GM10266 (cell line): ENCODE measurements around the gene DPM1.
"Not testable (repeated sequence)": the region's sequence is repeated elsewhere in the genome, so short reads cannot be mapped to it uniquely, and the experiment has no call there.

Experiments
- DNase-seq: peaks from one replicate; pipeline ENCODE4 v3.0.0; 2012; ENCODE audit errors: extremely low spot score
- TF ChIP-seq, protein P1 (sequence below): IDR thresholded peaks from 2 replicates; pipeline ENCODE4 v1.5.1; 2012; ENCODE audit warnings: mild to moderate bottlenecking, low read depth; ENCODE audit not compliant: control insufficient read depth, insufficient read depth; ENCODE audit errors: missing control alignments

The DPM1 gene

DNA sequence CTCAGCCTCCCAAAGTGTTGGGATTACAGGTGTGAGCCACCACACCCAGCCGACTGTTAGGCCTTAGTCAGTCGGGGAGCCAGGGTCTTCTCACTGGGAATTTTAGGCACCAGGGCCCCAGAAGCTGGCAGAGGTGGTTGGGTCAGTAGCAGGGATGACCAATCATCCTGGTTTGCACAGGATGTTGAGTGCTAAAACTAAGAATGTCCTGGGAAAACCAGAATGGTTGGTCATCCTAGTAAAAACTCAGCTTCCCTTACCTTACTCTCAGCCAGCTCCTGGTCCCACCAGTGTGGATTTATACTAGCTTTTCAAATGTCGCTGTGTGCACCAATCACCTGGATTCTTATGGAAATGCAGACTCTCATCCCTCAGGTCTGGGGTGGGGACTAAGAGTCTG lies 32.7 kb upstream of the DPM1 start:
- no peak for DNase-seq
- TF ChIP-seq, protein P1, sequence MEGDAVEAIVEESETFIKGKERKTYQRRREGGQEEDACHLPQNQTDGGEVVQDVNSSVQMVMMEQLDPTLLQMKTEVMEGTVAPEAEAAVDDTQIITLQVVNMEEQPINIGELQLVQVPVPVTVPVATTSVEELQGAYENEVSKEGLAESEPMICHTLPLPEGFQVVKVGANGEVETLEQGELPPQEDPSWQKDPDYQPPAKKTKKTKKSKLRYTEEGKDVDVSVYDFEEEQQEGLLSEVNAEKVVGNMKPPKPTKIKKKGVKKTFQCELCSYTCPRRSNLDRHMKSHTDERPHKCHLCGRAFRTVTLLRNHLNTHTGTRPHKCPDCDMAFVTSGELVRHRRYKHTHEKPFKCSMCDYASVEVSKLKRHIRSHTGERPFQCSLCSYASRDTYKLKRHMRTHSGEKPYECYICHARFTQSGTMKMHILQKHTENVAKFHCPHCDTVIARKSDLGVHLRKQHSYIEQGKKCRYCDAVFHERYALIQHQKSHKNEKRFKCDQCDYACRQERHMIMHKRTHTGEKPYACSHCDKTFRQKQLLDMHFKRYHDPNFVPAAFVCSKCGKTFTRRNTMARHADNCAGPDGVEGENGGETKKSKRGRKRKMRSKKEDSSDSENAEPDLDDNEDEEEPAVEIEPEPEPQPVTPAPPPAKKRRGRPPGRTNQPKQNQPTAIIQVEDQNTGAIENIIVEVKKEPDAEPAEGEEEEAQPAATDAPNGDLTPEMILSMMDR, result no peak

DNA sequence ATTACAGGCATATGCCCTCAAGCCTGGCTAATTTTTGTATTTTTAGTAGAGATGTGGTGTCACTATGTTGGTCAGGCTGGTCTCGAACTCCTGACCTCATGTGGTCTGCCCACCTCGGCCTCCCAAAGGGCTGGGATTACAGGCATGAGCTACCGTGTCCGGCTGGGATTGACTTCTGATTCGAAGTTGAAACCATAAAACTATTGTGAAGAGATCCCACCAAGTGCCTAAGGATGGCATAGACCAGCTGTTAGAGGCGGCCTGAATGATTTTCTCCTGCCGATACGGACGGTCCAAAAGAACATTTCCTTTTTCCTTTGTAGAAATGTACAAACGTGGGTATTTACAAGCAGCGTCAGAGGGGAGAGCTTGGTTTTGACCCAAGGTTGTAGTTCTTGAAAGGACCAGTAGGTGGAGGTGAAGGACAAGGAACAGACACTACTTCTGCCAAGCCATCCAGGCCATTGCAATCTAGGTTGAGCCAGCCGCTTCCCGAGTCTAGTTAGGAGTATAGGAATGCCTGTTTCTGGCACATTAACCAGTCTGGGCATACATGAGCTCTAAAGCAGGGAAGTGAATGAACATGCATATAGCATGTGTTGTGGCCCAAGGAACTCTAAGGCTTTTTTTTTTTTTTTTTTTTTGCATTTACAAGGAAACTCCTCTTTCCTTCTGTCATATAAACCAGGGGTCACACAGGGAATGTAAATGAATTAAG lies 29.3 kb upstream of the DPM1 start:
- TF ChIP-seq, protein P1, result peak; percentile 91
- DNase-seq, result peak; percentile 73

DNA sequence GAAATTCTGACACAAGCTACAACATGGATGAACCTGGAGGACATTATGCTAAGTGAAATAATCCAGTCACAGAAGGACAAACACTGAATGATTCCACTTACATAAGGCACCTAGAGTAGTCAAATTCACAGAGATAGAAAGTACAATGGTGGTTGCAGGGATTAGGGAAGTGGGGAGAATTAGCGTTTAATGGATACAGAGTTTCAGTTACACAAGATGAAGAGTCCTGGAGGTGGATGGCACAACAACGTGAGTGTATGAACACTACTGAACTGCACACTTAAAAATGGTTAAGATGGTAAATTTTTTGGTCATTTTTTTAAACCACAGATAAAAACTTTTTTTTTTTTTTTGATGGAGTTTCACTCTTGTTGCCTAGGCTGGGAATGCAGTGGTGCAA lies 25.0 kb upstream of the DPM1 start:
- TF ChIP-seq, protein P1, result no peak
- DNase-seq, result no peak

DNA sequence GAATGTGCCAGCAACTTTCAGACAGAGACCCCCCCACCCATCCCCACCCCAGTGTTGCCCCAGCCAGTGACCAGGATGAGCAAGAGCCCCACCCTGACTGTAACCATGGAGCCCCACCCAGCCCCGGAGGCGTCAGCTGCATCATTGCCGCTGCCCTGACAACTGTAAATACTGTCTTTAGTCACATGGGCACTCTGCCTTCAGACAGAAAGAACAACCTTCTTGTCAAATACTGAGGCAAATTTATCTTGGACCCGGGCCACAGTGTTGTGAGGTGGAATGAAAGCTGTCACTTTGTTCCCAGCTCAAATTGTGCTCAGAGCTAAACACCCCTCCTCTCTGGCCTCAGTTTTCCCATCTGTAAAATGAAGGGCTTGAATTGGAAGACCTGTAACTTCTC lies 24.0 kb upstream of the DPM1 start:
- DNase-seq, result peak; percentile 5
- TF ChIP-seq, protein P1, result no peak

DNA sequence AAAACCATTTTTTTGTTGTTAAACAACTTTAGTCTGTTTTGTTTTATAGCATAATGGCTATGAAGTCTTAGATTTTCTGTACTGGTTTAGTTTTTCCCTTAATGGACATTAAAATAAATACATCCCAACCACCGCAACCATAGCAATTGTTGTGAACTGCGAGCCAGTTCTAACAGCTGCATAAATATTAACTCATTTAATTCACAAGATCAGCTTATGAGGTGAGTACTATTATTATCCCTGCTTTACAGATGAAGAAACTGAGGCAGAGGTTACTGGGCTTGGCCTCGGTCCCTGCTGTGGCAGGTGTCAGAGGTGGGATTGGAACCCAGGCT lies 23.3 kb upstream of the DPM1 start:
- DNase-seq, result no peak
- TF ChIP-seq, protein P1, result no peak

DNA sequence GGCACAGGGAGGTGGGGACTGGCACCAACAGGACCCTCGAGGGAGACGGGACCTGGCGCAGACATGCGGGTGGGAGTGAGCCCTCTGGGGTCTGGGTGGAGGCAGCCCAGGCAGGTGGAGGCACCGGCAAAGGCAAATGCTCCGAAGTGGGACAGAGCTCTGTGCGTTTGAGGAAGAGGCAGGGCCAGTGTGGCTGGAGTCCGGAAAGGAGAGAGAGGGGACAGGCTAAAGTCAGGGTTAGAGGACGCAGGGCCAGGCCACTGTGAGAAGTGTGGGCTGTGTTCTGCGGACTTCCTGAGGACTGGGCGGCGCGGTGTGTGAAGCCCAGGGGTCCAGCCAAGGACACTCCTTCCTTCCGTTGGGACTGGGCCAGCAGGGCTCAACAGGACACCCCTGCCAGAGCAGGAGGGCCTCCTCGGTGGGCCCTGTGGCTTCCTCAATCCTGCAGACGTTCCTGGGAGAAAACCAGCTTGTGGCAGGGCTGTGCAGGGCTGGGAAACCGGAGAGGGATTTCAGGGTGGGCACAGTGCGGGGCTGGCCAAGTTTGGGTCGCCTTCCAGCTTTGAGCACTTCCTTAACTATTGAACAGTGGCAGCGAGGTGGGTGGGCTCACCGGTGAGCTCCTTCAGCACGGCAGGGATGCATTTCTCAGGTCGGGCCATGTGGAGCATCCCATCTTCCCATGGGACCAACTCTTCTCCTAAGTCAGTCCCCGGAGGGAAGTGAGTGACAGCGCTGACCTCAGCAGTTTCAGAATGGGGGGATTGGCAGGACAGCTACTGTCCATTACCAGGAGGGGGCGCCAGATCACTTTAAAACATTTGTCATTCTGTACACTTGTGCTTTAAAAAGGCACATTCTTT lies 22.8 kb upstream of the DPM1 start:
- peak; percentile 54 for DNase-seq
- TF ChIP-seq, protein P1, result peak; percentile 86

DNA sequence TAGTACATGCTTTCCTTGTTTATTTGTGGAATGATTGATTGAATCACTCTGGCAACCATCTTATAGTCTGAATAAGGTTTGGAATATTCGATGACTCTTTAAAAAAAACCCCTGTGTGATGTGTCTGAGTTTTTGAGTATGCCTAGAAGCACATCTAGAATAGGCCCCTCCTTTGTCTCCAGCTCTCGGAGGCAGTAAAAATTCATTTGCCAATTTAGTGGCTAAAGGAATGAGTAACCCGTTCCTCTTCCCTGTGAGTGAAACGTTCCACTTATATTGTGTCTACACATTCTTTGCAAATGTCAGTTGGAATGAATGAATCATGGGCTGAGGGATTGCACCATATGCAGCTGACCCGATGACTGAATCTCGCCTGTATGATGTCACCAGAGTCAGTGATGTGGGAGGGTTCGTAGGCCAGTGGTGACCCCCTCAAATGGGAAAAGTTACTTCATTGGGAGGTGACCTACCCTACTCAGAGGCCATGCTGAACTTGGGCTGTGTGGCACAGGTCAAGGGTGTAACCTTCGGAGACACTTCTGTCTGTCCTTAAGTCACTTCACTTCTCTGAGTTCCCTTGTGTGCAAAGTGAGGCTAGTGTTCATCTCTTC lies 21.8 kb upstream of the DPM1 start:
- DNase-seq, result no peak
- TF ChIP-seq, protein P1, result no peak

DNA sequence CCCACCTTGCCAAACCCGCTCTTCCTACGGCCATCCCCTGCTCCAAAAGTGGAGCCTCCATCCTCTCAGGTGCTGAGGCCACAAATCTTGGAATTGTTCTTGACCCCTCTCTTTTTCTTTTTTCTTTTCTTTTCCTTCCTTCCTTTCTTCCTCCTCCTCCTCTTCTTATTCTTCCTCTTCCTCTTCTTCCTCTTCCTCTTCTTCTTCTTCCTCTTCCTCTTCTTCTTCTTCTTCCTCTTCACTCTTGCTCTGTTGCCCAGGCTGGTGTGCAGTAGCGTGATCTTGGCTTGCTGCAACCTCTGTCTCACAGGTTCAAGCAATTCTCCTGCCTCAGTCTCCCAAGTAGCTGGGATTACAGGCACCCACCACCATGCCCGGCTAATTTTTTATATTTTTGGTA lies 20.2 kb upstream of the DPM1 start:
- not testable (repeated sequence) for DNase-seq
